UCSD-AML1 (cell line): ENCODE data around the gene ARRB1.
"Not testable (repeated sequence)": the region's sequence is repeated elsewhere in the genome, so short reads cannot be mapped to it uniquely, and the experiment has no call there.

ENCODE experiments used
- DNase-seq: peaks from one replicate; lab custom pipeline; 2025; ENCODE audit not compliant: unreplicated experiment; lab: John Stamatoyannopoulos, UW

The ARRB1 gene

DNA sequence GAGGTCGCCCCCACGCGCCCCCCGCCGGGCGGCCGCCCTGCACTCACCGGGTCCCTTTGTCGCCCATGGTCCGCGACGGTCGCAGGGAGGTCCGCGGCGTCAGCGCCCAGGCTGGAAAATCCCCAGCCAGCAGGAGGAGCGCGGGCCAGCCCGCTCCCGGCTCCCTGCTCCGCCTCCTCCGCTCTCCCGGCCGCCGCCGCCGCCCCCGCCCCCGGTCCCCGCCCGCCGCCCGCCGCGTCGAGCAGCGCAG lies at the start of gene ARRB1:
TSS of gene ARRB1 (minus strand) at position 121 of the 250 bp plus-strand sequence. CDS start at position 67, 54 bp downstream.
- DNase-seq: no peak

DNA sequence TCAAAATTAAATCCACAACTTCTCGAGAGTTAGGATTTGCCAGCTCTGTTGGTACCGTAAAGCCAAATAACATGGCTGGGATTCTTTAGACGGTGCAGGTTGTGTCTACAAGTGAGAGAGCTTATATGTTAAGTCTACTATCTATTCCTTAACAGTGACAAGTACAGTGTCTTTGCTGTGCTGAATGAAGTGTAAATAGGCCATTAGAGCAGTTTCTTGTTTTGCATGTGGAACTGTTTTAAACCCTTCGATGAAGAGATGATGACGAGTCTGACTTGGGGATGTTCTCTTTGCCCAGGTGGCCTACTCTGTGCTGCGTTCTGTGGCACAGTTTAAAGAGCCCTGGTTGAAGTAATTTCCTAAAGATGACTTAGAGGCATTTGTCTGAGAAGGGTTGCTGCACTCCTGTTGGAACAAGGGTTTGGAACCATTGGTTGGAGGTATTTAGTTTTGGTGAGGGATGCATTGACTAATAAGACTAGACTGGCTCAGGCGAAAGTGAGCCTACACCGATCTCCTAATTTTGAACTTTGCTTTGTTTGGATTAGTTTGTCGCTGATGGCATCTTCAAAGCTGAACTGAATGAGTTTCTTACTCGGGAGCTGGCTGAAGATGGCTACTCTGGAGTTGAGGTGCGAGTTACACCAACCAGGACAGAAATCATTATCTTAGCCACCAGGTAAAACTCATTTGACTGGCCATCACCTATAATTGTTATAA lies 48.8 kb upstream of the ARRB1 start:
- DNase-seq: no peak

GRCh38 chr11:75399344-75400145 lies 48.1 kb upstream of the ARRB1 start, which contains the start of gene RPS3:
RPS3 (plus strand) TSS chr11:75399518; CDS start chr11:75399548, 30 bp downstream.
- peak; percentile 90 for DNase-seq

GRCh38 chr11:75398906-75399305 lies 47.4 kb upstream of the ARRB1 start:
- no peak for DNase-seq

- DNase-seq: no peak
These were observed 42.8 kb upstream of the ARRB1 start for GRCh38 chr11:75394085-75394840.

- no peak for DNase-seq
These were observed 38.5 kb upstream of the ARRB1 start for GRCh38 chr11:75389925-75390324.

- no peak for DNase-seq
These were observed 37.8 kb upstream of the ARRB1 start for GRCh38 chr11:75389276-75389605.

DNA sequence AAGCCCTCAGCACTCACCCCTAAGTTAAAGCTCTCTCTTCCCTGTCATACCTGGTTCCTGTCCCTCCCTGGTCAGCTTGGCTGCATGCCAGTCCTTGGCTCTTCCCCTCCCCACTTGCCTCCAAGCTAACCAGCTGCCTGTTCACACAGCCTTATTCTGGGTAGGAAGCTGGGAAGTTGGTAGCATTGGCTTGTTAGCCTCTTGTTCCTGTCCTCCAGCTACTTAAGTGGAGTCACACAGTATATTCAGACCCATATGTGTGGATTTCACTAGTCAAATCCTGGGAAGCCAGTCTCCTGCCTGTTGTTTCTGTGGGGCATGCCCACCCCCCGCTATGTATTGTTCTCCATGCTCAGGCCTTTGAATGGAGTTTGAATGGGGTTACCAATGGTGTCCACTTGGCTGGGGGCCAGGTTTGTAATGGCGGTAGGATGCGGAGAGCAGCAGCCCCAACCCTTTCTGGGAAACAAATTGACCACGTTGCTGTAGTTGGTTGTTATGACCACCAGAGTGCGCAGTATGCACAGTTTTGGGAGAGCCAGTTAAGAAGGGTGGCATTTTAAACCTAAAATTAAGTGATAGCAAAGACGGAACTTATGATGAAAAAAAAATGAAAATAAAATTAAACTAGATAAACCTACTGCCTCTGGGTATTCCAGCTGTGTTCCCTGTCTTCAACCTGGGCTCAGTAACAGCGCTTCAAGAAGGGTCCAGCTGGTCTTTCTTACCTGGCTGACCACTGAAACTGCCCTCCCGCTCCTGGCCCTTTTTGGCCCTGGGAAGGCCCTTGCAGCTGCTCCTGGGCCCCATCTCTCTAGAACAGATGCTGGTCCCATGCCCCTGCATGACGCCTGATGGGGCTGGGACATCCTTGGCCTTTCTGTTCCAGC lies 37.2 kb upstream of the ARRB1 start:
- DNase-seq: peak; percentile 65

DNA sequence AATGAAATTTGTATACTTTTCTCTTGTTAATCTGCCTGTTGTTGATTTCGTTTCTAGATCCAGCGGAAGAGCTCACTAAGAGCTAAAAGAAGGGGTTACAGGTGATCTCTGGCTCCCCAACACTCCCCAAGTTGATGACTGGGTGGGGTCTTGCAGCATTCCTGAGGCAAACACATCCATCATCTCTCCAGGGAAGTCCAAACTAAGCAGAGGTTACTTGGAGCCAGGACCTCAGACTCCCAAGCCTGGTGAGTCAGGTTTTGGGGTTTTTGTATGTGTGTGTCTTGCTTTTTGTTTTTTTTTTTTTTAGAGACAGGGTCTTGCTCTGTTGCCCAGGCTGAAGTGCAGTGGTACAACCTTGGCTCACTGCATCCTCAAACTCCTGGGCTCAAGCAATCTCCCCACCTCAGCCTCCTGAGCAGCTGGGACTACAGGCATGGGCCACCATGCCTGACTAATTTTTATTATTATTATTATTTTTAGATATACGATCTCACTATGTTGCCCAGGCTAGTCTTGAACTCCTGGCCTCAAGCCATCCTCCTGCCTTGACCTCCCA lies 36.4 kb upstream of the ARRB1 start:
- no peak for DNase-seq

DNA sequence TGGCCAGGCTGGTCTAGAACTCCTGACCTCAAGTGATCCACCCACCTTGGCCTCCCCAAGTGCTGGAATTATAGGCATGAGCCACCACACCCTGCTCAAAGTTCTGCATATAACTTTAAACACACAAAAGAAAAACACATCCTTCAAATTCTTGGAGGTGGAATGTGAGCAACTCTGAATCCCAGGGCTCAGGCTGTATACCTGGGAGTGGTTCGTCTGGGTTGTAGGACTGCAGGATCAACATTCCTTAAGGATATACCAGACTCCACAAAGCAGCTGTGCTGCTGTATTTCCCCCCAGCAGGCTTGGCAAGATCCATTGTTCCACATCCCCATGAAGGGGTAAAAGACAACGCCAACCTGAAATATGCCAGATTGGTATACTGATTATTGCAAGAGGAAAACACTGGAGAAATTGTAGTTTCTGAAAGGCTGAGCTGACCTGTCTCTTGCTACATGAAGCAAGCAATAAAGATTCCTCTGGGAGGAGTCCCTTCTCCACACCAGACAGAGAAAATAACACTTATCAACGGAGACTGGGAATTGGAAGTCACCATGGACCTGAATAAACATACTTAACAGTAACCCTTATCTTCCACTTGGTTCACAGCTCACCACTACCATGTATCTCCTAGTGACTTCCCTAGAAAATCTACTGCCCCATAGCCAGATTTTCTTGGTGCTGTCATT lies 35.6 kb upstream of the ARRB1 start:
- no peak for DNase-seq

DNA sequence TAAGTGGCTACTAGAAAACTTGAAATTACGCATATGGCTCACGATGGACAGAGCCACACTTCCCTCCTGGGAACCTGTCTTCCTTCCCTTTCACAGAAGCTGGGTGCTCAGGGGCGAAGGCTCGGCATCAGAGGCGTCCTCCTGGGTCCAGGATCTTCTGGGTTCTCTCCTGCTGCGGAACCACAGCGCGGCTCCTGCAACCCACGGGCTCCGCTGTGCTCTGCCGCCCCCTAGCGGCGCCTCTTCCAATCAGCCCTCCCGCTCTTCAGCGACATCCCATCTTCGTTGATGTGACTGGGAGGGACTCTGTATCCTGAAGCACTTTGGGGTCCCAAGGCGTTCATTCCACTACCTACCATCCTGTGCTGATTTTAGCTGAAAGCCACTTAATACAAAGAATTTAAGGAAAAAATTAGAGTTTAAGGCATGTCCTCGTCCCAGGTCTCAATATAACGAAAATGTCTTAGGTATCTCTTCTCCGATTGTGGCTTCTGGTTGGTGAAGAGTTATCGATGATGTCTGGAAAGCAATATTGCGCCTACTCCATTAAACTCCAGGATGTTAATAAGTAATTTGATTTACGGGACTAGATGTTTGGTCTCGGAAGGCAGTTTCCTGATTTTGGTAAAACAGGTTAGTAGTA lies 33.1 kb upstream of the ARRB1 start:
- peak; percentile 82 for DNase-seq

GRCh38 chr11:75383246-75383645 lies 31.8 kb upstream of the ARRB1 start:
- peak; percentile 72 for DNase-seq

DNA sequence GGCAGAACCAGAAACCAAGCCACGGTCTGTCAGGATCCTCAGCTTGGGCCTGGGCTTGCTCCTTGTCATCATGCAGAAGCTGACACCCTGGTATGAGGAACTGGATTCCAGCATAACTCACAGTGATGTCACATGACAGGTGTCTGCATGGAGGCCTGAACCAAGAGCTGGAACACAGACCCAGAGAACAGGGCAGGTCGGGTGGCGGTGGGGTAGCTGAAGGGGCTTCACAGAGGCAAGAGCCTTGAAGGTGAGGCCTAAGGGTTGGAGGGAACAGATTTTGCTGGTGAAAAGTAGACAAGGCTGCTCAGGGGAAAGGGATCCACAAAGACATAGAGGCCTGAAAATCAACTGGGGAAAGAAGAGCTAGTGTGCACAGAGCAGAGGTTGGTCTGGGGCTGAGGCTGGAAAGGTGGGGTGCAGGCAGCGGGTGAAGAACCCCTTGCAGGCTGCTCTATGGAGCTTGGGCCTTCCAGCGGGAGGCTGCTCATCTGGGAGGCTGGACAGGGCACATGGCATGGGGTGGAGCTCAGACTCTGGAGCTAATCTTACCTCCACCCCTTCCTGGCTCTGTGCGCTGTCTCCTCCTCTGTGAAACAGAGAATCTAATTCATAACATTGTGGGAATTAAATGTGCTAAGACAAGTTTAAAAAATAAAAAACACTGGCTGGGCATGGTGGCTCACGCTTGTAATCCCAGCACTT lies 29.4 kb upstream of the ARRB1 start:
- peak; percentile 38 for DNase-seq

DNA sequence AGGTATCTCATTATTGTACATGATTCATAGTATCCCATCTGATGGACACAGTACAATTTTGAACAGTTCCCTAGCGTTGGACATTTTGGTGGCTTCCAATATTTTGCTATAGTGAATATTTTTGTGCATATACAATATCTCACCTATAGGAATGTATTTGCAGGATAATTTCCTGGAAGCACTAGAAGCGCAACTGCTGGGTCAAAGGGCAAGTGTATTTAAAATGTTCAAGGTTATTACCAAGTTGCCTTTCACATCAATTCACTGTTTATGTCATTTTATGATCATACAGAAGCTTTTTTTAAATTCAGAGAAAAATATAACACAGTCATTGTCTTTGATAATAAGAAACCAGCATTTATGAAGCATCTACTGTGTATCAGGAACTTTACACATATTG lies 28.8 kb upstream of the ARRB1 start:
- DNase-seq: no peak

GRCh38 chr11:75378776-75379175 lies 27.3 kb upstream of the ARRB1 start:
- not testable (repeated sequence) for DNase-seq

- no peak for DNase-seq
These were observed 24.7 kb upstream of the ARRB1 start for GRCh38 chr11:75376175-75376574.

DNA sequence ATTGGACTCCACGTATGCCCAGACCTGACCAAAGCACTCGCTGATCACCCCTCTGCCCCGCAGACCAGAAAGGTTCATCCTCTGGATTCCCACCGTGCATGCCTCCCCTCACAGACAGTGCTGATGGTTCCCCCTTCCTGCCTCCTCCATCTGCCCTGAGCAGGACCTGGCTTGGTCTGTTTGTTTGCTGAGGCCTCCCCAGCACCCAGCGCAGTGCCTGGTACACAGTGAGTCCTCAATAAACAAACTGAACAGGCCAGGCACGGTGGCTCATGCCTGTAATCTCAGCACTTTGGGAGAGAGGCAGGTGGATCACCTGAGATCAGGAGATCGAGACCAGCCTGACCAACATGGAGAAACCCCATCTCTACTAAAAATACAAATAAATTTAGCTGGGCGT lies 24.2 kb upstream of the ARRB1 start:
- no peak for DNase-seq

- DNase-seq: no peak
These were observed 23.2 kb upstream of the ARRB1 start for GRCh38 chr11:75374646-75375045.

DNA sequence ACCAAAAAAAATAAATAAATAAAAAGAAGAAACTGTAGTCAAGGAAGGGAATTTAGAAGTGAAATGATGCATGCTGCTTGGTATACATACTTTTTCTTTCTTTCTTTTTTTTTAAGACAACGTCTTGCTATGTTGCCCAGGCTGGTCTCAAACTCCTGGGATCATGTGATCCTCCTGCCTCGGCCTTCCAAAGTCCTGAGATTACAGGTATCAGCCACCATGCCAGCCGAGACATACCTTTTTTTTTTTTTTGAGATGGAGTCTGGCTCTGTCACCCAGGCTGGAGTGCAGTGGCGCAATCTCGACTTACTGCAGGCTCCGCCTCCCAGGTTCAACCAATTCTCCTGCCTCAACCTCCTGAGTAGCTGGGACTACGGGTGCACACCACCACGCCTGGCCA lies 21.7 kb upstream of the ARRB1 start:
- no peak for DNase-seq
